DND-41 (cell line): ENCODE measurements around the gene ABCC4.

Experiments
- EZH2 ChIP-seq: IDR thresholded peaks from 3 replicates; pipeline ENCODE4 v1.6.1; 2012; ENCODE audit warnings: borderline replicate concordance, low read depth, mild to moderate bottlenecking, moderate library complexity, low read length, inconsistent platforms; ENCODE audit not compliant: severe bottlenecking
- TF ChIP-seq, protein P1 (sequence below): IDR thresholded peaks from 2 replicates; pipeline ENCODE4 v1.5.1; 2012; ENCODE audit warnings: borderline replicate concordance, low read length, moderate library complexity, mild to moderate bottlenecking; ENCODE audit not compliant: poor library complexity, severe bottlenecking; ENCODE audit errors: extremely low read depth

DNA sequence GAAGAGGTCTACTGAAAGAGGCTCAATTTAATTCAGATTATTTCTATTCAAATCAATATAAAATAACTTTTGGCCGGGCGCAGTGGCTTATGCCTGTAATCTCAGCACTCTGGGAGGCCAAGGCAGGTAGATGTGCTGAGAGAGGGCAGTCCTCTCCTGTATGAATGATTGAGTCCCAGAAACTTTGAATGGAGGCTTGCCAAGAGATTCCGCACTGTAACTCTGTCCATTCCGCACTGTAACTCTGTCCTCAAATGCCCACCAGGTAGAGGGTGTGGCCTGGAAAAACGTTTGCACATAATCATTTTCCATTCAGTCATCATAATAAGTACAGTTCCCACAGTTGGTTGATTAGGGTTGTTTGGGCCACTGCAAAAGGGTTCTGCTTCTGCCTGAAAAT is 314.2 kb downstream of the ABCC4 start:
- TF ChIP-seq, protein P1, sequence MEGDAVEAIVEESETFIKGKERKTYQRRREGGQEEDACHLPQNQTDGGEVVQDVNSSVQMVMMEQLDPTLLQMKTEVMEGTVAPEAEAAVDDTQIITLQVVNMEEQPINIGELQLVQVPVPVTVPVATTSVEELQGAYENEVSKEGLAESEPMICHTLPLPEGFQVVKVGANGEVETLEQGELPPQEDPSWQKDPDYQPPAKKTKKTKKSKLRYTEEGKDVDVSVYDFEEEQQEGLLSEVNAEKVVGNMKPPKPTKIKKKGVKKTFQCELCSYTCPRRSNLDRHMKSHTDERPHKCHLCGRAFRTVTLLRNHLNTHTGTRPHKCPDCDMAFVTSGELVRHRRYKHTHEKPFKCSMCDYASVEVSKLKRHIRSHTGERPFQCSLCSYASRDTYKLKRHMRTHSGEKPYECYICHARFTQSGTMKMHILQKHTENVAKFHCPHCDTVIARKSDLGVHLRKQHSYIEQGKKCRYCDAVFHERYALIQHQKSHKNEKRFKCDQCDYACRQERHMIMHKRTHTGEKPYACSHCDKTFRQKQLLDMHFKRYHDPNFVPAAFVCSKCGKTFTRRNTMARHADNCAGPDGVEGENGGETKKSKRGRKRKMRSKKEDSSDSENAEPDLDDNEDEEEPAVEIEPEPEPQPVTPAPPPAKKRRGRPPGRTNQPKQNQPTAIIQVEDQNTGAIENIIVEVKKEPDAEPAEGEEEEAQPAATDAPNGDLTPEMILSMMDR = no peak
- no peak for TF ChIP-seq EZH2
